ENCODE data around the gene ALG14.

- TF ChIP-seq CTCF (IDR thresholded peaks at IDR 0.05) (no peak), POLR2A (IDR thresholded peaks at IDR 0.05) (no peak), POLR2AphosphoS5 (IDR thresholded peaks at IDR 0.05) (no peak), EP300 (IDR thresholded peaks at IDR 0.05) (no peak)
Observed at GRCh38 chr1:94986783-94987182, 86.0 kb downstream of the ALG14 start.
